Measurements from ENCODE around the gene KIAA1549.

DNA sequence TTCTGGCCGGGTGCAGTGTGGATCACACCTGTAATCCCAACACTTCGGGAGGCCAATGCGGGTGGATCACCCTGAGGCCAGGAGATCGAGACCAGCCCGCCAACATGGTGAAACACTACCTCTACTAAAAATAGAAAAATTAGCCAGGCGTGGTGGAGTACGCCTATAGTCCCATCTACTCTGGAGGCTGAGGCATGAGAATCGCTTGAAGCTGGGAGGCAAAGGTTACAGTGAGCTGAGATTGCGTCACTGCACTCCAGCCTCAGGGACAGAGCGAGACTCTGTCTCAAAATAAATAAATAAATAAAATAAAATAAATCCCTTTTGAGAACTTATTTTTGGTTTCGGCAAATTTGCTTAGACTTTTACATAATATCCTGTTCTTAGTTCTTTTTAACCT, 151.9 kb downstream of the KIAA1549 start:
- TF ChIP-seq, protein P1, sequence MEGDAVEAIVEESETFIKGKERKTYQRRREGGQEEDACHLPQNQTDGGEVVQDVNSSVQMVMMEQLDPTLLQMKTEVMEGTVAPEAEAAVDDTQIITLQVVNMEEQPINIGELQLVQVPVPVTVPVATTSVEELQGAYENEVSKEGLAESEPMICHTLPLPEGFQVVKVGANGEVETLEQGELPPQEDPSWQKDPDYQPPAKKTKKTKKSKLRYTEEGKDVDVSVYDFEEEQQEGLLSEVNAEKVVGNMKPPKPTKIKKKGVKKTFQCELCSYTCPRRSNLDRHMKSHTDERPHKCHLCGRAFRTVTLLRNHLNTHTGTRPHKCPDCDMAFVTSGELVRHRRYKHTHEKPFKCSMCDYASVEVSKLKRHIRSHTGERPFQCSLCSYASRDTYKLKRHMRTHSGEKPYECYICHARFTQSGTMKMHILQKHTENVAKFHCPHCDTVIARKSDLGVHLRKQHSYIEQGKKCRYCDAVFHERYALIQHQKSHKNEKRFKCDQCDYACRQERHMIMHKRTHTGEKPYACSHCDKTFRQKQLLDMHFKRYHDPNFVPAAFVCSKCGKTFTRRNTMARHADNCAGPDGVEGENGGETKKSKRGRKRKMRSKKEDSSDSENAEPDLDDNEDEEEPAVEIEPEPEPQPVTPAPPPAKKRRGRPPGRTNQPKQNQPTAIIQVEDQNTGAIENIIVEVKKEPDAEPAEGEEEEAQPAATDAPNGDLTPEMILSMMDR (IDR thresholded peaks at IDR 0.05), result no peak
- TF ChIP-seq NR3C1 (CRISPR knock-in tag; conservative IDR thresholded peaks at IDR 0.05; ENCODE audit: low read depth), result no peak
- TF ChIP-seq, protein P2, sequence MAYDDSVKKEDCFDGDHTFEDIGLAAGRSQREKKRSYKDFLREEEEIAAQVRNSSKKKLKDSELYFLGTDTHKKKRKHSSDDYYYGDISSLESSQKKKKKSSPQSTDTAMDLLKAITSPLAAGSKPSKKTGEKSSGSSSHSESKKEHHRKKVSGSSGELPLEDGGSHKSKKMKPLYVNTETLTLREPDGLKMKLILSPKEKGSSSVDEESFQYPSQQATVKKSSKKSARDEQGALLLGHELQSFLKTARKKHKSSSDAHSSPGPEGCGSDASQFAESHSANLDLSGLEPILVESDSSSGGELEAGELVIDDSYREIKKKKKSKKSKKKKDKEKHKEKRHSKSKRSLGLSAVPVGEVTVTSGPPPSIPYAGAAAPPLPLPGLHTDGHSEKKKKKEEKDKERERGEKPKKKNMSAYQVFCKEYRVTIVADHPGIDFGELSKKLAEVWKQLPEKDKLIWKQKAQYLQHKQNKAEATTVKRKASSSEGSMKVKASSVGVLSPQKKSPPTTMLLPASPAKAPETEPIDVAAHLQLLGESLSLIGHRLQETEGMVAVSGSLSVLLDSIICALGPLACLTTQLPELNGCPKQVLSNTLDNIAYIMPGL (CRISPR knock-in tag; IDR thresholded peaks at IDR 0.05), result no peak
- TF ChIP-seq TCF7 (CRISPR knock-in tag; IDR thresholded peaks at IDR 0.05; ENCODE audit: low read depth), result no peak
- no peak for TF ChIP-seq ZNF232 (CRISPR knock-in tag; IDR thresholded peaks at IDR 0.05)

Data from WTC11 (cell line).